Astrocyte of the cerebellum (primary cell): ENCODE measurements around the gene MRPS14.
A peak's percentile ranks its signal among the peaks of the same experiment; 100 is the strongest.

Experiments used
- DNase-seq: peaks from one replicate; pipeline ENCODE4 v3.0.0-alpha.2; 2011; ENCODE audit warnings: low read depth
- H3K4me3 ChIP-seq: 2 replicates; pipeline ENCODE4 v1.5.1; 2011; ENCODE audit warnings: mild to moderate bottlenecking, low read depth, low read length, moderate library complexity
- in situ Hi-C: cut with HindIII; loops from 2 replicates; pipeline ENCODE4 v1.10.0; 2017; ENCODE audit warnings: low sequenced_read_pairs
- TF ChIP-seq, protein P1 (sequence below): IDR thresholded peaks from 2 replicates; pipeline ENCODE4 v1.5.1; 2012; ENCODE audit warnings: low read length, low read depth, moderate library complexity, mild to moderate bottlenecking; ENCODE audit errors: missing control alignments

The MRPS14 gene

GRCh38 chr1:174975764-174976163 is 47.5 kb downstream of the MRPS14 start:
- no peak for DNase-seq
- TF ChIP-seq, protein P1, sequence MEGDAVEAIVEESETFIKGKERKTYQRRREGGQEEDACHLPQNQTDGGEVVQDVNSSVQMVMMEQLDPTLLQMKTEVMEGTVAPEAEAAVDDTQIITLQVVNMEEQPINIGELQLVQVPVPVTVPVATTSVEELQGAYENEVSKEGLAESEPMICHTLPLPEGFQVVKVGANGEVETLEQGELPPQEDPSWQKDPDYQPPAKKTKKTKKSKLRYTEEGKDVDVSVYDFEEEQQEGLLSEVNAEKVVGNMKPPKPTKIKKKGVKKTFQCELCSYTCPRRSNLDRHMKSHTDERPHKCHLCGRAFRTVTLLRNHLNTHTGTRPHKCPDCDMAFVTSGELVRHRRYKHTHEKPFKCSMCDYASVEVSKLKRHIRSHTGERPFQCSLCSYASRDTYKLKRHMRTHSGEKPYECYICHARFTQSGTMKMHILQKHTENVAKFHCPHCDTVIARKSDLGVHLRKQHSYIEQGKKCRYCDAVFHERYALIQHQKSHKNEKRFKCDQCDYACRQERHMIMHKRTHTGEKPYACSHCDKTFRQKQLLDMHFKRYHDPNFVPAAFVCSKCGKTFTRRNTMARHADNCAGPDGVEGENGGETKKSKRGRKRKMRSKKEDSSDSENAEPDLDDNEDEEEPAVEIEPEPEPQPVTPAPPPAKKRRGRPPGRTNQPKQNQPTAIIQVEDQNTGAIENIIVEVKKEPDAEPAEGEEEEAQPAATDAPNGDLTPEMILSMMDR = no peak
- H3K4me3 ChIP-seq = no peak overlapping the region
- in situ Hi-C loops = no loop called here

- DNase-seq = no peak
- in situ Hi-C loops = no loop called here
- TF ChIP-seq, protein P1 = no peak
- no peak overlapping the region for H3K4me3 ChIP-seq
Measured at GRCh38 chr1:174974711-174975119, 48.5 kb downstream of the MRPS14 start.

DNA sequence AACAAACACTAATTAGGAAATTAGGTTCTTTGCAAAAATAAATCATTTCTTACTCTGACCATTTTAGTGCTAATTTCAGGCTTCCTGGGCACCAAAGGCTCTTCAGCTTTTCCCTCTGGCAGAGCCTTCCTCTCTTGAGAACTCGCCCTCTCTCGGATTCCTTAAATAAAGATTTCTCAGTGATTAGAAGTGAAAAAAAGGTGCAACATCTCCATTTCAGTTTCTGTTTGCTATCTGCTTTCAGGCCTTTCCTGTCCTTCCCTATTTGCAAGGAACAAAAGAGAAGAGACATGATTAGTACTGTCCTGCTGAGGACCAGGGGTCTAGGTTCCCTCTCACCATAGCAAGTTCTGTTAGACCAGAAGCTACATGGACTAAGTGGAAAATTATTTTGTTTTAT is 51.3 kb downstream of the MRPS14 start:
- no peak for DNase-seq
- H3K4me3 ChIP-seq = no peak overlapping the region
- in situ Hi-C loops = no loop called here
- TF ChIP-seq, protein P1 = no peak

GRCh38 chr1:174971466-174971865 is 51.8 kb downstream of the MRPS14 start:
- no peak for DNase-seq
- no peak overlapping the region for H3K4me3 ChIP-seq
- in situ Hi-C loops = no loop called here
- TF ChIP-seq, protein P1 = no peak

- peak; percentile 63 for DNase-seq
- no peak overlapping the region for H3K4me3 ChIP-seq
- in situ Hi-C loops = no loop called here
- TF ChIP-seq, protein P1 = no peak
Measured at GRCh38 chr1:174969977-174970376, 53.2 kb downstream of the MRPS14 start.

DNA sequence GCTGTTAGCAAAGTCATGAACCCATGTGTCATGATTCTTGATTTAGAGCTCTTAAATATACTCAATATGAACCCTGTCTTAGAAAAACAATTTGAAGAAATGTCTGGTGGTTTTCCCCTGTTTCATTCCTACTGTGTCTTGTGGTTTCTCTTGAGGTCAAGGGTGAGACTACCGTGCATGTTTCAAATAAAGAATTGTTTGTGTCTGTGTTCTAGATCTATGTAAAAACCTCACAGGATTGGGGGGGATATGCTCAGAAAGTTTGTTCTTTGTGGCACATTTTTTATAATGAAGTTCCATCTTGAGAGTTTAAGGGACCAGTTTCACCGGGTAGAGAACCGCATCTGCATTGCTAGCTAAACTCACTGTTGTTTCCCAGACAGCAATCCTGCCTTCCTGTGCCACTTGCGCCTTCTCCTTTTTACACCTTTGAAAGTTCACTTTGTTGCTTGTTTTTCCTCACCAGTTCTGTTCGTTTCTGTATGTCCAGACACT is 54.4 kb downstream of the MRPS14 start:
- in situ Hi-C loops = no loop called here
- TF ChIP-seq, protein P1 = no peak
- DNase-seq = peak; percentile 87
- no peak overlapping the region for H3K4me3 ChIP-seq
